Adrenal gland (tissue), 5 donors: ENCODE data around the gene ARSI.

Experiments
- CTCF ChIP-seq, 6 experiments: fragments of 450-650 bp in 4 of 6; fragments of 200-600 bp in 2 of 6; sonication (generic) in 1 of 6; IDR thresholded peaks; 1 replicate in 5 of 6; 2 replicates in 1 of 6; pipeline versions ENCODE4 v1.5.1 to v1.8.0; 2016 to 2021; ENCODE audit warnings: antibody characterized with exemption in 6 of 6, mild to moderate bottlenecking in 2 of 6, moderate library complexity in 1 of 6
- POLR2A ChIP-seq, 2 donors: fragments of 450-650 bp; IDR thresholded peaks; one replicate each; pipeline ENCODE4 v1.6.1; 2017; ENCODE audit warnings: antibody characterized with exemption in 2 of 2, mild to moderate bottlenecking in 2 of 2, moderate library complexity in 1 of 2
- donor health status: DM: no; HTN: no; CAD: no.

DNA sequence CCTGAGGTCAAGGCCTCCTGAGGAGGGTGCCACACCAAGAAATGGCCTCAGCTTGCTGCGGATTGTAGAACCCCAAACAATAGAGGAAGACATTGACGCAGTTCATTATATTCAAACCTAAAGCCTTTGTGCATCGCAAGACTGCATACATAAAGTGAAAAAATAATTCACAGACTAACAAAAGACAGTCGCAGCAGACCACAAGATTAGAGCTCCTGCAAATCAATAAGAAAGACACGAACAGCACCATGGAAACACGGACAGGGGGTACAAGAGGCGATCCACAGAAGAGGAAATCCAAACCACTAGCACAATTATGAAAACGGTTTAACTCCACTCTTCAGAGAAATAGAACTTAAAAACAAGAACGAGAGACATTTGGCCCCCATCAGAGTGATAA is 44.7 kb upstream of the ARSI start:
- no peak for TF ChIP-seq CTCF (IDR thresholded peaks at IDR 0.05)
- no peak for TF ChIP-seq POLR2A (IDR thresholded peaks at IDR 0.05)
